Measurements from ENCODE around the gene MED29. TPM values are rescaled to one million over a fixed set of nuclear protein-coding genes. Genes with fewer than 3 reads are reported as not detected.

MED29 gene
- total RNA-seq, 1 experiment from 2014 or later = 32.0 TPM

DNA sequence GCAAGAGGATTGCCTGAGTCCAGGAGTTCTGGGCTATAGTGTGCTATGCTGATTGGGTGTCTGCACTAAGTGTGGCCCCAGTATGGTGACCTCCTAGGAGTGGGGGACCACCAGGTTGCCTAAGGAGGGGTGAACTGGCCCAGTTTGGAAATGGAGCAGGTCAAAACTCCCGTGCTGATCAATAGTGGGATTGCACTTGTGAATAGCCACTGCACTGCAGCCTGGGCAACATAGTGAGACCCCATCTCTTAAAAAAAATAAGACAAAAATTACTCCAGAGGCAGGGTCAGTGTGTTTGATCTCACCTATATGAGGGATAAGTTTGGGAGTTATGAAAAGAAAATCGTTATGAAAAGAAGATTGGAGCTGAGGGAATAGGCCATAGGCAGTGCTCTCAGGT lies 22.0 kb upstream of the MED29 start:
- Histone ChIP-seq H3K9ac (ENCODE audit: low read length) (no peak overlapping the region), H3K9me2 (ENCODE audit: insufficient read depth) (no peaks in the 10 kb centered on the region), H3K79me2 (ENCODE audit: insufficient read depth, low read length) (0 out of 2 replicates have a peak, but pooled peaks cover 2% of the 10 kb centered on the region), H2AFZ (ENCODE audit: low read depth, low read length, poor library complexity, severe bottlenecking) (no peak overlapping the region), H3K4me2 (ENCODE audit: low read length) (no peak overlapping the region), H3K4me1 (ENCODE audit: control insufficient read depth in 1 of 2, insufficient read depth in 2 of 2, low read length in 2 of 2) (no peaks in the 10 kb centered on the region), H3K36me3 (ENCODE audit: control insufficient read depth in 1 of 2, insufficient read depth in 2 of 2, low read length in 2 of 2) (peaks cover 29 to 45% of the 10 kb centered on the region in 2 experiments), H3K9me3 (ENCODE audit: control insufficient read depth in 1 of 2, insufficient read depth in 1 of 2, low read depth in 1 of 2, low read length in 2 of 2) (no peaks in the 10 kb centered on the region), H3K27ac (ENCODE audit: low read depth, low read length) (no peak overlapping the region), H3K4me3 (replicated peaks in 1 of 2; ENCODE audit: low read depth in 1 of 2, low read length in 2 of 2) (no peak overlapping the region), H3K27me3 (ENCODE audit: insufficient read depth, low read length) (no peaks in the 10 kb centered on the region), H4K20me1 (ENCODE audit: insufficient read depth) (no peaks in the 10 kb centered on the region; the same call in 1 of the 2 replicates)
- ChIA-PET CTCF (no interaction called here), RAD21 (ENCODE audit: low non-redundant PET in 1 of 2, low total read pairs in 2 of 2, uncharacterized antibody in 2 of 2, unreplicated experiment in 2 of 2) (no interaction called here), POLR2A (no interaction called here)
- intact Hi-C loops (cut with micrococcal nuclease) = no loop called here
- DNase-seq (ENCODE audit: low read depth, low spot score) (no peak), ATAC-seq (no peak)
- BruUV-seq (replicated peaks) = no TSS peak
- no peak for TF ChIP-seq EZH2phosphoT487 (IDR thresholded peaks at IDR 0.05; ENCODE audit: borderline replicate concordance)
- TF ChIP-seq ZBTB33 (IDR thresholded peaks at IDR 0.05; ENCODE audit: extremely low read depth, insufficient replicate concordance, low read length) = no peak
- TF ChIP-seq YY1 (IDR thresholded peaks at IDR 0.05; ENCODE audit: extremely low read depth, insufficient replicate concordance, low read depth, low read length) = no peak
- TF ChIP-seq SP1 (IDR thresholded peaks at IDR 0.05; ENCODE audit: low read depth) = no peak
- TF ChIP-seq CBX3 (IDR thresholded peaks at IDR 0.05; ENCODE audit: low read depth) = no peak
- no peak for TF ChIP-seq REST (IDR thresholded peaks at IDR 0.05; ENCODE audit: low read depth)
- TF ChIP-seq CEBPB (IDR thresholded peaks at IDR 0.05; ENCODE audit: low read depth) = no peak
- no peak for TF ChIP-seq TCF7L2 (IDR thresholded peaks at IDR 0.05; ENCODE audit: borderline replicate concordance, extremely low read depth, insufficient read depth, insufficient read length)
- TF ChIP-seq POLR2AphosphoS5 (IDR thresholded peaks at IDR 0.05; ENCODE audit: low read depth, low read length) = no peak
- TF ChIP-seq ZNF274 (IDR thresholded peaks at IDR 0.05; ENCODE audit: low read depth, low read length) = no peak
- TF ChIP-seq RAD21 (IDR thresholded peaks at IDR 0.05; ENCODE audit: low read depth) = no peak
- TF ChIP-seq ZFX (IDR thresholded peaks at IDR 0.05) = no peak
- no peak for TF ChIP-seq CTCF (IDR thresholded peaks at IDR 0.05 in 2 of 3, conservative IDR thresholded peaks at IDR 0.05 in 1 of 3; ENCODE audit: borderline replicate concordance in 1 of 3, insufficient read depth in 1 of 3, low read depth in 2 of 3, low read length in 2 of 3)
